ENCODE results near the gene FBN2.

Gene FBN2

GRCh38 chr5:128287740-128288139, 250.3 kb downstream of the FBN2 start:
- DNase-seq: no peak

GRCh38 chr5:128284236-128284635, 253.8 kb downstream of the FBN2 start:
- no peak for DNase-seq

GRCh38 chr5:128279345-128279744, 258.7 kb downstream of the FBN2 start:
- no peak for DNase-seq

GRCh38 chr5:128276537-128277216, 261.4 kb downstream of the FBN2 start:
- no peak for DNase-seq

- DNase-seq: peak; percentile 40
Observed at GRCh38 chr5:128274441-128274840, 263.6 kb downstream of the FBN2 start.

- DNase-seq: no peak
Observed at GRCh38 chr5:128273736-128274135, 264.3 kb downstream of the FBN2 start.

GRCh38 chr5:128271859-128272464, 266.1 kb downstream of the FBN2 start:
- no peak for DNase-seq

- DNase-seq: no peak
Observed at GRCh38 chr5:128271071-128271470, 267.0 kb downstream of the FBN2 start.

- no peak for DNase-seq
Observed at GRCh38 chr5:128264564-128265360, 273.3 kb downstream of the FBN2 start.

- no peak for DNase-seq
Observed at GRCh38 chr5:128263357-128263756, 274.7 kb downstream of the FBN2 start.

DNA sequence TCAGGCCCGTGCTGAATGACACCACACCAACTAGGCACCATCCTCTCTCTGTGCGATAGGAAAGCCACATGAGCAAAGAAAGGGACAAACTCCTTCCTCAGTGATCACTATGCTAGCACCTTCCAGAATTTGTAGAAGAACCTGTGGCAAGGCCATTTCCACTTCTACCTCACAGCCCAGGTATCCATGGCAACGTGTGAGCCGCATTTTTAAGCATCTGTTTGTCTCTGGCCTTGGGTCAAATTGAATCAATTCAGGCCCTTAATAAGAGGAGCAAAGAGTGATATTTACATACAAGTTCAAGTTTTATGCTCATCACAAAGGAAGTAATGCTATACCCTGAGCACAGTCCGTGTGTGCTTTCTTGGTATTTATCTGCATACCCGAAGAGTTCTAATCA, 275.1 kb downstream of the FBN2 start:
- DNase-seq: no peak

- DNase-seq: no peak
Observed at GRCh38 chr5:128259607-128260021, 278.4 kb downstream of the FBN2 start.

DNA sequence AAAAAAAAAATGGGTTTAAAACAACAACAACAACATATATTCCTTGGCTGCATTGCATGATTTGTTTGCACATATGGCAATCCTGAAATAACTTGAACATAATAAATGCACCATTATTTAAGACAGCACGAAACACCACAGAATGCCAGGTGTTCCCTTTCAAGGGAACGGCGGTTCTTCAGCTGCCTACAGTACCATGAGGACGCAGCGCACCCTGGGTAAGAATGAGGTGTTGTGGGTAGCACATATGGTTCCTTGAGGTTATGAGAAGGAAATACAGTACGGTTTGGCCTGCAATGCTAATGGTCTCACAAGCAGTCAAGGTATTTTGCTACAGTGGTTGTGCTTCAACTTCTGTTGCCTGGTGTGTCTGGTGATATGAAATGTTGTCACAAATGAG, 279.7 kb downstream of the FBN2 start:
- no peak for DNase-seq

DNA sequence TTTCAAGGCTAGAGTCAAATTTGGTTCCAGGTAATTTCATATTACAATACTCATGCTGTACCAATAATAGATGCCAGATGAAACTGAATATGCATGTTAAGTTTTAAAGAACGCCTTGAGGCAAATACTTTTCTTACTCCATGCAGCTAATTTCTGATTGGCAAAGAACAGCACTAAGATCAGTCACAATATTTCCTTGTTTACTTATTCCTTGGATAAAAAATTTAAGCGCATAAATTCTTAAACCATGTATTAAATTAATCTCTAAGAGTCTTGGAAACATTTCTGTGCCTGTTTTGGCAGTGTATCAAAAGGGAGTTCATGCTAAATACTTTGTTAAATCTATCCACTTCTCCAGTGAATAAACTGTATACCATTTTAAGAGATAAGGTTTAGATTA, 281.0 kb downstream of the FBN2 start:
- no peak for DNase-seq

DNA sequence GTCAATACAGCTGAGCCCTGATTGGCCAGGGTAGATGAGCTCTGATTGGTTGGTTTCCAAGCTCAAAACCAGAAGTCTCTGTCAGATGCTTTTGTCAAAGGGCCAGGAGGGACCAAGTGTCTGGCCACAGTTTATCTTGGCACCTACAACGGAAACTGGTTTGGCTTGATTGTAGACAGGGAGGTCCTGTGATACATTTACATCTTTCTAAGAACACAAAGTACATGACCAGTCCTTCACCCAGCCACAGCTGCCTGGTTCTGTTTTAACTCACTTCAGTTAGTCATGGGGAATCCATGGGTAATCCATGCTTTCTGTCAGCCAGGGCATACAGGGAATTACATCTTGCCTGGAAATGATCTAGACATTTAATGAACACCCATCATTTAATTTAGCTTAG, 283.3 kb downstream of the FBN2 start:
- DNase-seq: no peak

GRCh38 chr5:128253880-128254279, 284.2 kb downstream of the FBN2 start:
- DNase-seq: no peak

- no peak for DNase-seq
Observed at GRCh38 chr5:128253161-128253560, 284.9 kb downstream of the FBN2 start.

DNA sequence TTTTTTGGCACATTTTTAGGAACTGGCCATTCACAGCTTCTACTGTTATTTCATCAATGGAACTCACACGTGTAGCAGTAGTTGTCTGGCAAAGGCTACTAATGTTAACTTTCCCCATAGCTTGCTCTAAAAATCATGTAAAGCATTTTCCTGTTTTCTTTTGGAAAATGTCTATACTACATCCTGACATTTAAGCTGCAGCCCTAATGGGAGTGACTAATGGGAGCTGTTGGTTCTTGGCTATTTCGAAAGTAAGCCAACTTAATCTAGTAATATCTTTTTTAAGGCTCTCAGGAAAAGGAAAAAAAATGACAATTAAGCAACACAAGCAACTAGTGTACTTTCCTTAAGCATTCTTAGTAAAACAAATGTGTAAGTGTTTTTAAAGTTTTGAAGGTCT, 285.3 kb downstream of the FBN2 start:
- DNase-seq: no peak

- no peak for DNase-seq
Observed at GRCh38 chr5:128252196-128252595, 285.8 kb downstream of the FBN2 start.

GRCh38 chr5:128245974-128246373, 292.1 kb downstream of the FBN2 start:
- DNase-seq: no peak

DNA sequence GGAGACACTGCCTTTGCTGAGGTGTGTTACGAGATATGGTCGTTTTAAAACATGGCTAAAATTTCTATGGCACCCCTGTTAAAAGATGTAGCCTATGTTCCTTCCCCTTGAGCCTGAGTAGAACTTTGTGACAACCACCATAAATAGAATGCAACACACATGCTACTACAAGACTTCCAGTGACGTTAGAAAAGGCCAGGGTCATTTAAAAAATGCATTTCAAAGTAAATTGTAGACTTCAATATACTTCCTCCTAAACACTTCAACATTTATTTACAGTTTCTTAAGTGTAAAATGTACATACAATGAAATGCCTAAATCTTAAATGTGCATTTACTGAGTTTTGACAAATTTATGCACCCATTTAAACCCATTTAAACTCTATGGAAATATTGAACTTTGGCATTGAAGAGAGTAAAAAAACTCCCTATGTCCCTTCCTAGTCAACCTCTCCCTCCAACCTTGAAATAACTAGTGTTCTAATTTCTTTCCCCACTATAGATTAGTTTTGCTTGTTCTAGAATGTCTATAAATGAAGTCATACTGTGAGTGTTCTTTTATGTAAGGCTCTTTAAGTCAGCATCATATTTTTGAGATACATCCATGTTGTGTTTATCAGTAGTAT, 294.0 kb downstream of the FBN2 start:
- no peak for DNase-seq

DNA sequence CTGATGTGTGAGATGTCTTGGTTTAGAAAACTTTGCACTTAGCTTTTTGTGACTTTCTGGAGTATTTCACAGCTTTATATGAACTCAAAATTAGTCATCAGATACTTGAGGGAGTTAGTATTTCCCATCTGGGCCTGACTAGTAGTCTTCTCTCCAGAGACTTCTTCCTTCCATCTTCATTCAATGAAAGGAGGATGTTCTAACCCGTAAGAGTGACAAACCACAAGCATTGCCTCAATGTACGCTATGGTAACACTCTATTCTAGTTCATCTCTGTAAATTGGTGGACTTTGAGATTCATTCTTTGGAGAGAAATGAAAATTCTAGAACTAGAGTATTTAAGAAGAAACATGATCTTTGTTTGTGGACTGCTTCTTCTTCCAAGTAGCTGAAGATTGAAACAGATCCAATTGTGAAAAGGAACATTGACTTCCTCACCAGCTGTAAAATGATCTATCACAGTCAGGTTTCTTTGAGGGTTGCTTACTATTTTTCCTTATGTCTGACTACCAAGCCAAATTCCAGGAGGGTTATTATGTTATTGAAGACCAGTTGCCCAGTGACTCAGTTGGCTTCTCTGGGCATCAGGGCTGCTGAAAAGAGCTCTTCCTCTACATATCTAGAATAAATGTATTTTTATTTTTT, 296.9 kb downstream of the FBN2 start:
- DNase-seq: no peak

DNA sequence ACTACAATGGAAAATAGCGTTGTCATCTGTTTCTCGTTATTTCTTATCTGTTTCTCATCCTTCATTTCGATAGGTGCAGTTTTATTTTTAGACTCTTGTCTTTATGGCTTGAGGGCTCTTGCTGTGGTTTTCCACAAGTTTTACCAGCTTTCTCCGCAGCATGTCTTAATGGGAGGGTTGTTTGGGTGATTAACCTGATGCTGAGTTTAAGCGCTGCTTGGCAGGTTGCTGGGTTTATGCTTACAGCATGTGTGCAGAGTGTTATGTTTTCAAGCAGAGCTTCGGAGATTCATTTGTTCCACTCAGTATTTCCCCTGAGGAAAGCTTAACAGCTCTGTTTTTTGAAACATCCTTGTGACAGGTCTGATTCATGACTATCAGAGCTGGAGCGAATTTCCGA, 300.5 kb downstream of the FBN2 start:
- DNase-seq: no peak
